Immature natural killer cell (primary cell): ENCODE data around the gene POU2F1. TPM values are rescaled to one million over a fixed set of nuclear protein-coding genes. Genes with fewer than 3 reads are reported as not detected.

Experiments
- DNase-seq, 3 donors: peaks; one replicate each; pipeline ENCODE4 v3.0.0; 2022; ENCODE audit warnings: mixed read lengths in 1 of 3
- H3K27ac Mint-ChIP-seq, 6 donors: one replicate each; pipeline ENCODE4 v1.8.0; 2020; ENCODE audit warnings: mixed read lengths in 6 of 6, mild to moderate bottlenecking in 5 of 6, inconsistent platforms in 4 of 6, moderate library complexity in 3 of 6
- H3K27me3 Mint-ChIP-seq, 3 donors: one replicate each; pipeline ENCODE4 v1.8.0; 2020 to 2021; ENCODE audit warnings: low read depth in 3 of 3, mild to moderate bottlenecking in 3 of 3, mixed read lengths in 3 of 3, moderate library complexity in 3 of 3, inconsistent platforms in 1 of 3
- H3K36me3 Mint-ChIP-seq, 3 donors: one replicate each; pipeline ENCODE4 v1.8.0; 2020; ENCODE audit warnings: mixed read lengths in 3 of 3, inconsistent platforms in 2 of 3, mild to moderate bottlenecking in 2 of 3
- H3K4me1 Mint-ChIP-seq, 2 donors: one replicate each; pipeline ENCODE4 v1.8.0; 2020; ENCODE audit warnings: inconsistent platforms in 2 of 2, mild to moderate bottlenecking in 2 of 2, mixed read lengths in 2 of 2, moderate library complexity in 1 of 2
- H3K4me3 Mint-ChIP-seq, 5 donors: one replicate each; pipeline ENCODE4 v1.8.0; 2020; ENCODE audit warnings: mild to moderate bottlenecking in 5 of 5, mixed read lengths in 5 of 5, inconsistent platforms in 3 of 5, moderate library complexity in 3 of 5
- H3K9me3 Mint-ChIP-seq, 6 donors: one replicate each; pipeline ENCODE4 v1.8.0; 2020; ENCODE audit warnings: mild to moderate bottlenecking in 6 of 6, mixed read lengths in 6 of 6, inconsistent platforms in 4 of 6, moderate library complexity in 3 of 6
- polyA plus RNA-seq, 3 donors: library from polyadenylated mRNA; unstranded; fragments of 300-500 nt; fragmentation: Illumina TruSeq; gene quantifications; one replicate each; pipeline ENCODE4 v1.2.3, GENCODE V29; 2021

POU2F1 gene
- polyA plus RNA-seq, 3 donors from 2014 or later, result 0.70 to 8.7 (median 4.4) TPM

- Mint-ChIP-seq H3K27ac (no peak overlapping the region), H3K27me3 (peaks cover 0 to 2% (median 1%) of the 10 kb centered on the region in 3 donors), H3K4me3 (no peak overlapping the region)
Measured at GRCh38 chr1:167249702-167250101, 29.0 kb downstream of the POU2F1 start.

GRCh38 chr1:167250482-167250881 lies 29.8 kb downstream of the POU2F1 start:
- Mint-ChIP-seq H3K27ac (no peak overlapping the region), H3K4me3 (no peak overlapping the region), H3K27me3 (peaks cover 0 to 2% (median 0%) of the 10 kb centered on the region in 3 donors), H3K4me1 (peaks cover 13 to 21% of the 10 kb centered on the region in 2 donors), H3K9me3 (no peaks in the 10 kb centered on the region), H3K36me3 (peaks cover 0 to 3% (median 0%) of the 10 kb centered on the region in 3 donors)
- DNase-seq, result no peak

More at GRCh38 chr1:167249702-167250101, 29.0 kb downstream of the POU2F1 start:
- no peak for DNase-seq
- peaks cover 0 to 2% (median 0%) of the 10 kb centered on the region in 3 donors for H3K36me3 Mint-ChIP-seq
- no peaks in the 10 kb centered on the region for H3K9me3 Mint-ChIP-seq
- peaks cover 11 to 21% of the 10 kb centered on the region in 2 donors for H3K4me1 Mint-ChIP-seq

- H3K27ac Mint-ChIP-seq, result no peak overlapping the region
Measured at GRCh38 chr1:167251472-167251871, 30.8 kb downstream of the POU2F1 start.

GRCh38 chr1:167252986-167253385 lies 32.3 kb downstream of the POU2F1 start:
- peaks cover 9 to 15% of the 10 kb centered on the region in 2 donors for H3K4me1 Mint-ChIP-seq
- peaks cover 0 to 2% (median 0%) of the 10 kb centered on the region in 3 donors for H3K27me3 Mint-ChIP-seq
- H3K9me3 Mint-ChIP-seq, result no peaks in the 10 kb centered on the region
- no peak overlapping the region for H3K4me3 Mint-ChIP-seq
- no peak overlapping the region for H3K27ac Mint-ChIP-seq
- peaks cover 0 to 4% (median 0%) of the 10 kb centered on the region in 3 donors for H3K36me3 Mint-ChIP-seq
- no peak for DNase-seq

More at GRCh38 chr1:167251472-167251871, 30.8 kb downstream of the POU2F1 start:
- Mint-ChIP-seq H3K4me1 (peaks cover 13 to 21% of the 10 kb centered on the region in 2 donors), H3K4me3 (no peak overlapping the region), H3K9me3 (no peaks in the 10 kb centered on the region), H3K36me3 (peaks cover 0 to 4% (median 0%) of the 10 kb centered on the region in 3 donors), H3K27me3 (peaks cover 0 to 2% (median 0%) of the 10 kb centered on the region in 3 donors)
- DNase-seq, result no peak

- Mint-ChIP-seq H3K4me1 (peaks cover 9 to 14% of the 10 kb centered on the region in 2 donors), H3K27ac (no peak overlapping the region), H3K4me3 (no peak overlapping the region), H3K36me3 (peaks cover 0 to 4% (median 0%) of the 10 kb centered on the region in 3 donors), H3K27me3 (peaks cover 0 to 3% (median 2%) of the 10 kb centered on the region in 3 donors), H3K9me3 (no peaks in the 10 kb centered on the region)
- DNase-seq, result no peak
Measured at GRCh38 chr1:167258858-167259257, 38.2 kb downstream of the POU2F1 start.

GRCh38 chr1:167262836-167263235 lies 42.1 kb downstream of the POU2F1 start:
- no peaks in the 10 kb centered on the region for H3K9me3 Mint-ChIP-seq
- DNase-seq, result no peak

GRCh38 chr1:167263344-167263743 lies 42.7 kb downstream of the POU2F1 start:
- H3K9me3 Mint-ChIP-seq, result no peaks in the 10 kb centered on the region
- no peaks in the 10 kb centered on the region for H3K36me3 Mint-ChIP-seq
- no peak overlapping the region for H3K27ac Mint-ChIP-seq
- no peak overlapping the region for H3K4me3 Mint-ChIP-seq
- no peak for DNase-seq
- H3K4me1 Mint-ChIP-seq, result peaks cover 13 to 23% of the 10 kb centered on the region in 2 donors
- peaks cover 0 to 3% (median 2%) of the 10 kb centered on the region in 3 donors for H3K27me3 Mint-ChIP-seq

More at GRCh38 chr1:167262836-167263235, 42.1 kb downstream of the POU2F1 start:
- peaks cover 11 to 18% of the 10 kb centered on the region in 2 donors for H3K4me1 Mint-ChIP-seq
- no peaks in the 10 kb centered on the region for H3K36me3 Mint-ChIP-seq
- H3K27ac Mint-ChIP-seq, result no peak overlapping the region
- H3K4me3 Mint-ChIP-seq, result no peak overlapping the region
- peaks cover 0 to 3% (median 2%) of the 10 kb centered on the region in 3 donors for H3K27me3 Mint-ChIP-seq

- Mint-ChIP-seq H3K36me3 (no peaks in the 10 kb centered on the region), H3K9me3 (no peaks in the 10 kb centered on the region), H3K27ac (no peak overlapping the region), H3K4me1 (peaks cover 13 to 28% of the 10 kb centered on the region in 2 donors), H3K27me3 (peaks cover 0 to 3% (median 3%) of the 10 kb centered on the region in 3 donors), H3K4me3 (no peak overlapping the region)
- DNase-seq, result no peak
Measured at GRCh38 chr1:167263819-167264464, 43.3 kb downstream of the POU2F1 start.

- Mint-ChIP-seq H3K4me1 (peaks cover 6 to 14% of the 10 kb centered on the region in 2 donors), H3K27ac (no peak overlapping the region), H3K9me3 (no peaks in the 10 kb centered on the region), H3K36me3 (peaks cover 0 to 4% (median 0%) of the 10 kb centered on the region in 3 donors), H3K27me3 (peaks cover 0 to 1% (median 0%) of the 10 kb centered on the region in 3 donors), H3K4me3 (no peak overlapping the region)
- no peak for DNase-seq
Measured at GRCh38 chr1:167266965-167267364, 46.3 kb downstream of the POU2F1 start.

- Mint-ChIP-seq H3K36me3 (peaks cover 0 to 4% (median 0%) of the 10 kb centered on the region in 3 donors), H3K4me3 (no peak overlapping the region), H3K27ac (no peak overlapping the region), H3K27me3 (peaks cover 0 to 1% (median 0%) of the 10 kb centered on the region in 3 donors), H3K9me3 (no peaks in the 10 kb centered on the region), H3K4me1 (peaks cover 8 to 18% of the 10 kb centered on the region in 2 donors)
- no peak for DNase-seq
Measured at GRCh38 chr1:167268347-167268787, 47.7 kb downstream of the POU2F1 start.

GRCh38 chr1:167270349-167271092 lies 49.8 kb downstream of the POU2F1 start:
- Mint-ChIP-seq H3K9me3 (no peaks in the 10 kb centered on the region), H3K4me3 (no peak overlapping the region), H3K27me3 (peaks cover 0 to 1% (median 0%) of the 10 kb centered on the region in 3 donors), H3K4me1 (peaks cover 8 to 21% of the 10 kb centered on the region in 2 donors), H3K36me3 (peaks cover 0 to 4% (median 0%) of the 10 kb centered on the region in 3 donors), H3K27ac (peak overlapping the region in 1 of 6 donors; percentile 12)
- DNase-seq, result no peak

GRCh38 chr1:167272369-167272957 lies 51.8 kb downstream of the POU2F1 start:
- no peak overlapping the region for H3K27ac Mint-ChIP-seq
- H3K4me3 Mint-ChIP-seq, result no peak overlapping the region
- no peak for DNase-seq
- no peaks in the 10 kb centered on the region for H3K9me3 Mint-ChIP-seq
- H3K4me1 Mint-ChIP-seq, result peaks cover 19 to 39% of the 10 kb centered on the region in 2 donors
- H3K36me3 Mint-ChIP-seq, result peaks cover 0 to 4% (median 0%) of the 10 kb centered on the region in 3 donors
- H3K27me3 Mint-ChIP-seq, result peaks cover 0 to 1% (median 0%) of the 10 kb centered on the region in 3 donors

- no peak overlapping the region for H3K4me3 Mint-ChIP-seq
- H3K4me1 Mint-ChIP-seq, result peaks cover 22 to 39% of the 10 kb centered on the region in 2 donors
- H3K36me3 Mint-ChIP-seq, result peaks cover 0 to 4% (median 0%) of the 10 kb centered on the region in 3 donors
- H3K27me3 Mint-ChIP-seq, result peaks cover 0 to 1% (median 0%) of the 10 kb centered on the region in 3 donors
- H3K9me3 Mint-ChIP-seq, result no peaks in the 10 kb centered on the region
- no peak for DNase-seq
- no peak overlapping the region for H3K27ac Mint-ChIP-seq
Measured at GRCh38 chr1:167273027-167273800, 52.5 kb downstream of the POU2F1 start.
